ENCODE results near the gene DTL. TPM values are rescaled to one million over a fixed set of nuclear protein-coding genes. Genes with fewer than 3 reads are reported as not detected.

Gene DTL
- total RNA-seq, 1 donor from 2014 or later: 5.1 TPM

DNA sequence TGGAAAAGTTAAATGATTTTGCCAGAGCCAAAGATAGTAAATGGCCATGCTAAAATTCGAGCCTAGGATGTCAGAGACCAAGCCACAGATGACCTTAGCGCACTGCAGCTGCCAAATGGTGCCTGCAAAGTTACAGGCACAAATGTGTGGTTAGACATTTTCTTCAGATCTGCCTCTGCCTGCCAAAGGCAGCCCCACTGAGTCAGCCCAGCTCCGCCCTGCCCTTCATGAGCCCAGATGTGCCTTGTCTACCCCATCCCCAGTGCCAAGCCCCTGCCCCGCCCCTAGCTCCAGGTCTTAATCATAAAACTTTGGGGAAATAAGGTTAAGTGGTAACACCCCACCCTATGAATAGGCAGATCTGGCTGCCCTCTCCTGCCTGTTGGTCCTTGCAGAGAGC is 105.9 kb downstream of the DTL start:
- no peaks in the 10 kb centered on the region for H3K27me3 ChIP-seq (ENCODE audit: control insufficient read depth, insufficient read depth, low read length)
- H3K36me3 ChIP-seq (ENCODE audit: control insufficient read depth, insufficient read depth, low read length): no peaks in the 10 kb centered on the region
- TF ChIP-seq, protein P1, sequence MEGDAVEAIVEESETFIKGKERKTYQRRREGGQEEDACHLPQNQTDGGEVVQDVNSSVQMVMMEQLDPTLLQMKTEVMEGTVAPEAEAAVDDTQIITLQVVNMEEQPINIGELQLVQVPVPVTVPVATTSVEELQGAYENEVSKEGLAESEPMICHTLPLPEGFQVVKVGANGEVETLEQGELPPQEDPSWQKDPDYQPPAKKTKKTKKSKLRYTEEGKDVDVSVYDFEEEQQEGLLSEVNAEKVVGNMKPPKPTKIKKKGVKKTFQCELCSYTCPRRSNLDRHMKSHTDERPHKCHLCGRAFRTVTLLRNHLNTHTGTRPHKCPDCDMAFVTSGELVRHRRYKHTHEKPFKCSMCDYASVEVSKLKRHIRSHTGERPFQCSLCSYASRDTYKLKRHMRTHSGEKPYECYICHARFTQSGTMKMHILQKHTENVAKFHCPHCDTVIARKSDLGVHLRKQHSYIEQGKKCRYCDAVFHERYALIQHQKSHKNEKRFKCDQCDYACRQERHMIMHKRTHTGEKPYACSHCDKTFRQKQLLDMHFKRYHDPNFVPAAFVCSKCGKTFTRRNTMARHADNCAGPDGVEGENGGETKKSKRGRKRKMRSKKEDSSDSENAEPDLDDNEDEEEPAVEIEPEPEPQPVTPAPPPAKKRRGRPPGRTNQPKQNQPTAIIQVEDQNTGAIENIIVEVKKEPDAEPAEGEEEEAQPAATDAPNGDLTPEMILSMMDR (IDR thresholded peaks at IDR 0.05; ENCODE audit: insufficient read depth, low read length, poor library complexity, severe bottlenecking): no peak
- no peak overlapping the region for H3K4me3 ChIP-seq (ENCODE audit: low read depth, low read length)
- DNase-seq (ENCODE audit: low read depth): no peak

DNA sequence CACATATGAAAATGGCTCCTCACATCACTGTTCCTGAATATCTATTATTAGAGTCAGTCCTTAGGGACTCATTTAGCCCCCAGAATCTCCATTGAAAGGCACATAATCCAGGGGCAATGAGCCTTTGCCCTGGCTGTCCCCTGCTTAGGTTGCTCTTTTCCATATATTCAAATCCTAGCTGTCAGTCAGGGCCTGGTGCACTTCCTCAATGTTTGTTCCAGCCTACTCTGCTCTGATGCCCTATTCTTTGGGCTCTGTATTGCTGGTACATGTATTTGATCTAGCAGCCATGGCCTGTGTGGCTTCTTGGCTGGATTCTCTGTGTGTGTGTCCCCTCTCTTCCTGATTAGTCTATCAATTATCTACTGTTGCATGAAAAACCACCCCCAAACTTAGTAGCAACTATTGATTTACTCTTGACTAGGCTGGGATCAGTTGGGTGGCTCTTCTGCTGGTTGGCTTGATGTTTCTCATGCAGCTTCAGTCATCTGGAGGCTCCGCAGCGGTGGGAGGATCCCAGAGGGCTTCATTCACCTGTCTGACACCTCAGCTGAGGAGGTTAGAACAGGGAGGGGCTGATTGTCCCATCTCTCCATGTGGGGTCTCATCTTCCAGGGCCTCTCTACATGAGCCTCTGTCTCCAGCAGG is 107.5 kb downstream of the DTL start:
- TF ChIP-seq, protein P1 (IDR thresholded peaks at IDR 0.05; ENCODE audit: insufficient read depth, low read length, poor library complexity, severe bottlenecking): no peak
- H3K4me3 ChIP-seq (ENCODE audit: low read depth, low read length): no peak overlapping the region
- DNase-seq (ENCODE audit: low read depth): no peak
- no peaks in the 10 kb centered on the region for H3K27me3 ChIP-seq (ENCODE audit: control insufficient read depth, insufficient read depth, low read length)
- no peaks in the 10 kb centered on the region for H3K36me3 ChIP-seq (ENCODE audit: control insufficient read depth, insufficient read depth, low read length)

DNA sequence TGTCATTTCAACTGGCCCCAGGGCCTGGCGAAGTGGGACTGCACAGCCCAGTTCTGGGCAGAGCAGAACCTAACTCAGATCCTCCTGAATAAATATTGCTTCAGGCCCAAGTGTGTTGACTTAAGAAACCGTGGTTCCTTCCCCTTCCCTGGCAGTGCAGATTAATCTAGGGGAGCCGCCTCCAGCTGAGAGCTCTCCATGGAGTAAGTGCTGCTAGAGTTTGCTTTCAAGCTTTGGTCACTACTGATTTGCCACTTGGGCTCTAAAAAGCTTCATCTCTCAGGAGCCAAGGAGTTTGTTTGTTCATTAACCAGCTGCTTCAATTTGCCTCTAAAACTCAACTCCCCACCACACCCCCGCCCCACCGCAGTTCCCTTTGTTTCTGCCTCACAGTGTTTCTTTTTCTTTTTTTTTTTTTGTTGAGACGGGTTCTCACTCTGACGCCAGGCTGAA is 112.1 kb downstream of the DTL start:
- Histone ChIP-seq H3K4me3 (ENCODE audit: low read depth, low read length) (no peak overlapping the region), H3K36me3 (ENCODE audit: control insufficient read depth, insufficient read depth, low read length) (no peaks in the 10 kb centered on the region), H3K27me3 (ENCODE audit: control insufficient read depth, insufficient read depth, low read length) (no peaks in the 10 kb centered on the region)
- TF ChIP-seq, protein P1 (IDR thresholded peaks at IDR 0.05; ENCODE audit: insufficient read depth, low read length, poor library complexity, severe bottlenecking): no peak
- no peak for DNase-seq (ENCODE audit: low read depth)

DNA sequence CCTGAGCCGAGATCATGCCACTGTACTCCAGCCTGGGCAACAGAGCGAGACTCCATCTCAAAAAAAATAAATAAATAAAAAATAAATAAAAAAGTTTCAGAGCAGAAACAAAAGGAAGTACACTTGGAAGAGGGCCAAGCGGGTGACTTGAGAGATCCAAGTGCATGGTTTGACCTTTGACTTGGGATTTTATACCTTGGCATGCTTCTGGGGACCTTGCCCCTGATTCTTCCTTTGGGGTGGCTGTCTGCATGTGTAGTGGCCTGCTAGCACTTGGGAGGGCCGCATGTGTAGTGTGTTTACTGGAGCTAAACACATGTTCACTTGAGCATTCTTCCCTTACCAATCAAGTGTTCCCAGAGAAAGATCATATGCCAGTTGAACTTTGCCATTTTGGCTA is 114.0 kb downstream of the DTL start:
- Histone ChIP-seq H3K27me3 (ENCODE audit: control insufficient read depth, insufficient read depth, low read length) (no peaks in the 10 kb centered on the region), H3K4me3 (ENCODE audit: low read depth, low read length) (no peak overlapping the region), H3K36me3 (ENCODE audit: control insufficient read depth, insufficient read depth, low read length) (no peaks in the 10 kb centered on the region)
- TF ChIP-seq, protein P1 (IDR thresholded peaks at IDR 0.05; ENCODE audit: insufficient read depth, low read length, poor library complexity, severe bottlenecking): no peak
- DNase-seq (ENCODE audit: low read depth): no peak

DNA sequence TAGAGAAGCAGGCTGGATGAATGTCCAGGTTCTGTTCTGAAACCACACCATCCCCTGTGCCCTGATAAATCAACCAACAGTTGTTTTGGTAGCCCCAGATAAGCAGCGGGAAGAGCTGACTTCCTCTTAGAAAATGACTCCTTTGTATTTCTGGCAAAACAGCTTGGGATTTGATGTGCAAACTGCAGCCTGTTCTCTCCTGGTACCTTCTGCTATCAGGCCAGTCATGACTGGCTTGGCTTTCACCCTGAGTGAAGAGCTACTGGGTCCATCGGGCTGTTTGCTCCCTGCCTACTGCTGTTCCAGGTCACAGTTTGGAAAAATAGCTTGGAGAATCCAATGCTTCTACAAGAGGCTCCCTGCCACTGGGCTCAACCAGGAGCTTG is 116.8 kb downstream of the DTL start:
- no peak for DNase-seq (ENCODE audit: low read depth)
- H3K4me3 ChIP-seq (ENCODE audit: low read depth, low read length): no peak overlapping the region
- H3K27me3 ChIP-seq (ENCODE audit: control insufficient read depth, insufficient read depth, low read length): no peaks in the 10 kb centered on the region
- TF ChIP-seq, protein P1 (IDR thresholded peaks at IDR 0.05; ENCODE audit: insufficient read depth, low read length, poor library complexity, severe bottlenecking): no peak
- no peaks in the 10 kb centered on the region for H3K36me3 ChIP-seq (ENCODE audit: control insufficient read depth, insufficient read depth, low read length)

DNA sequence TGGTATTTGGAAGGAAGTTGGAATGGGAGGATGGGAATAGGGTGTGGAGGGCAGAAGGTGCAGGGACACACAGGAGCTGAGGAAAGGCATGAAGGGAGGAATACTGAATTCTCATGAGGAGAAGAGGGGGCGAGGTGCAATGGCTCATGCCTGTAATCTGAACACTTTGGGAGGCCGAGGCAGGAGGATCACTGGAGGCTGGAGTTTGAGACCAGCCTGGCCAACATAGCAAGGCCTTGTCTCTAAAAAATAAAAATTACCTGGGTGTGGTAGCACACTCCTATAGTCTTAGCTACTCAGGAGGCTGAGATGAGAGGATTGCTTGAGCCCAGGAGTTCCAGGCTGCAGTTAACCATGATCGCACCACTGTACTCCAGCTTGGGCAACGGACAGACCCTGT is 117.3 kb downstream of the DTL start:
- H3K4me3 ChIP-seq (ENCODE audit: low read depth, low read length): no peak overlapping the region
- no peak for DNase-seq (ENCODE audit: low read depth)
- H3K36me3 ChIP-seq (ENCODE audit: control insufficient read depth, insufficient read depth, low read length): no peaks in the 10 kb centered on the region
- no peaks in the 10 kb centered on the region for H3K27me3 ChIP-seq (ENCODE audit: control insufficient read depth, insufficient read depth, low read length)
- TF ChIP-seq, protein P1 (IDR thresholded peaks at IDR 0.05; ENCODE audit: insufficient read depth, low read length, poor library complexity, severe bottlenecking): no peak

Data from kidney epithelial cell (primary cell).